ENCODE measurements around the gene ISG20L2.

Gene ISG20L2

GRCh38 chr1:156744344-156744743 is 15.8 kb upstream of the ISG20L2 start:
- TF ChIP-seq GLIS3 (CRISPR knock-in tag; IDR thresholded peaks at IDR 0.05): no peak
- TF ChIP-seq TSHZ2 (CRISPR knock-in tag; IDR thresholded peaks at IDR 0.05): no peak
- TF ChIP-seq OSR1 (CRISPR knock-in tag; IDR thresholded peaks at IDR 0.05): no peak
- no peak for TF ChIP-seq ZFP3 (CRISPR knock-in tag; IDR thresholded peaks at IDR 0.05)
- TF ChIP-seq BACH2 (CRISPR knock-in tag; IDR thresholded peaks at IDR 0.05; ENCODE audit: borderline replicate concordance): no peak
- TF ChIP-seq ZFP30 (CRISPR knock-in tag; IDR thresholded peaks at IDR 0.05): no peak
- TF ChIP-seq SNAI2 (CRISPR knock-in tag; IDR thresholded peaks at IDR 0.05): no peak
- no peak for TF ChIP-seq TOX (CRISPR knock-in tag; IDR thresholded peaks at IDR 0.05; ENCODE audit: borderline replicate concordance)
- no peak for TF ChIP-seq ISL1 (CRISPR knock-in tag; IDR thresholded peaks at IDR 0.05)
- no peak for TF ChIP-seq ZC3H10 (CRISPR knock-in tag; IDR thresholded peaks at IDR 0.05)
- TF ChIP-seq CSRNP3 (CRISPR knock-in tag; IDR thresholded peaks at IDR 0.05): no peak
- TF ChIP-seq PATZ1 (CRISPR knock-in tag; IDR thresholded peaks at IDR 0.05; ENCODE audit: borderline replicate concordance): no peak
- TF ChIP-seq ZNF8 (CRISPR knock-in tag; IDR thresholded peaks at IDR 0.05): no peak
- TF ChIP-seq PPARA (CRISPR knock-in tag; IDR thresholded peaks at IDR 0.05; ENCODE audit: borderline replicate concordance): no peak
- TF ChIP-seq CREB5 (CRISPR knock-in tag; IDR thresholded peaks at IDR 0.05; ENCODE audit: low read depth): no peak
- ATAC-seq: no peak

GRCh38 chr1:156743367-156744302 is 15.1 kb upstream of the ISG20L2 start:
- TF ChIP-seq ARNTL (CRISPR knock-in tag; IDR thresholded peaks at IDR 0.05; ENCODE audit: borderline replicate concordance, low read depth) (no peak), ESRRG (CRISPR knock-in tag; IDR thresholded peaks at IDR 0.05) (no peak), TCF4 (CRISPR knock-in tag; IDR thresholded peaks at IDR 0.05; ENCODE audit: borderline replicate concordance) (no peak), ZNF8 (CRISPR knock-in tag; IDR thresholded peaks at IDR 0.05) (no peak), POU6F1 (CRISPR knock-in tag; IDR thresholded peaks at IDR 0.05; ENCODE audit: borderline replicate concordance, low read depth) (no peak), TOX (CRISPR knock-in tag; IDR thresholded peaks at IDR 0.05; ENCODE audit: borderline replicate concordance) (no peak), ISL1 (CRISPR knock-in tag; IDR thresholded peaks at IDR 0.05) (no peak), ZNF70 (CRISPR knock-in tag; IDR thresholded peaks at IDR 0.05) (no peak), CREB5 (CRISPR knock-in tag; IDR thresholded peaks at IDR 0.05; ENCODE audit: low read depth) (no peak), CSRNP3 (CRISPR knock-in tag; IDR thresholded peaks at IDR 0.05) (no peak), ZC3H10 (CRISPR knock-in tag; IDR thresholded peaks at IDR 0.05) (no peak), GLIS3 (CRISPR knock-in tag; IDR thresholded peaks at IDR 0.05) (no peak)
- ATAC-seq: no peak

All from SK-N-SH treated with all-trans-retinoic acid at 6 μM for 48 hours (cell line).